NT2/D1 (cell line): ENCODE results near the gene TMEM63C.

Experiments used
- SUZ12 ChIP-seq: IDR thresholded peaks from 2 replicates; pipeline ENCODE4 v1.6.1; 2011; ENCODE audit not compliant: insufficient read length, insufficient read depth; ENCODE audit errors: extremely low read depth
- YY1 ChIP-seq: IDR thresholded peaks from 2 replicates; pipeline ENCODE4 v1.6.1; 2011; ENCODE audit not compliant: insufficient read length, insufficient read depth

DNA sequence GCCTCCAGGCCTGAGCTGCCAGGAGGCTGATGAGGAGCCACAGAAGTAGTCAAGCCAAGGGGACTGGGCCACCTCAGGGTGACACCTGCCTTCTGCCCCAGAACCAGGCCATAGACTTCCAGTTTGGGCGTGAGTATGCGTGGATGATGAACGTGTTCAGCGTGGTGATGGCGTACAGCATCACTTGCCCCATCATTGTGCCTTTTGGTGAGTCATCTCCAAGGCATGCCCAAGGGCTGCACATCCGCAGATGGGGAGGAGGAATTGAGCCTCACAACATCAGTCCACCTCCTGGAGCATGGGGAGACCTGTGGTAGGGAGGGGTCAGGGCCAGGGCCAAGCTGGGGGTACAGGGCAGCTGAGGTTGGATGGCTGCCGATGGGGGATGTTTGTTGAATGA is 67.1 kb downstream of the TMEM63C start:
- TF ChIP-seq YY1 = no peak
- TF ChIP-seq SUZ12 = no peak
